Measurements from ENCODE around the gene WDR88.
"Not testable (repeated sequence)": the region's sequence is repeated elsewhere in the genome, so short reads cannot be mapped to it uniquely, and the experiment has no call there.

Gene WDR88

GRCh38 chr19:33197591-33198000 is 65.7 kb downstream of the WDR88 start:
- DNase-seq (ENCODE audit: low read depth in 2 of 2): no peak

GRCh38 chr19:33198169-33198568 is 66.3 kb downstream of the WDR88 start:
- DNase-seq (ENCODE audit: low read depth in 2 of 2): no peak

GRCh38 chr19:33199441-33200265 is 67.7 kb downstream of the WDR88 start:
- DNase-seq (ENCODE audit: low read depth in 2 of 2): no peak

GRCh38 chr19:33201473-33201872 is 69.6 kb downstream of the WDR88 start:
- no peak for DNase-seq (ENCODE audit: low read depth in 2 of 2)

- no peak for DNase-seq (ENCODE audit: low read depth in 2 of 2)
These were observed 70.1 kb downstream of the WDR88 start for GRCh38 chr19:33201886-33202545.

GRCh38 chr19:33202546-33203507 is 70.9 kb downstream of the WDR88 start:
- DNase-seq (ENCODE audit: low read depth in 2 of 2): no peak

- no peak for DNase-seq (ENCODE audit: low read depth in 2 of 2)
These were observed 71.6 kb downstream of the WDR88 start for GRCh38 chr19:33203529-33203928.

- DNase-seq (ENCODE audit: low read depth in 2 of 2): no peak
These were observed 72.4 kb downstream of the WDR88 start for GRCh38 chr19:33204136-33204973.

GRCh38 chr19:33205110-33205509 is 73.2 kb downstream of the WDR88 start:
- no peak for DNase-seq (ENCODE audit: low read depth in 2 of 2)

- no peak for DNase-seq (ENCODE audit: low read depth in 2 of 2)
These were observed 73.8 kb downstream of the WDR88 start for GRCh38 chr19:33205531-33206260.

GRCh38 chr19:33206261-33207039 is 74.5 kb downstream of the WDR88 start:
- no peak for DNase-seq (ENCODE audit: low read depth in 2 of 2)

GRCh38 chr19:33207040-33207620 is 75.2 kb downstream of the WDR88 start:
- no peak for DNase-seq (ENCODE audit: low read depth in 2 of 2)

- no peak for DNase-seq (ENCODE audit: low read depth in 2 of 2)
These were observed 76.0 kb downstream of the WDR88 start for GRCh38 chr19:33207903-33208302.

GRCh38 chr19:33208371-33208895 is 76.5 kb downstream of the WDR88 start:
- DNase-seq (ENCODE audit: low read depth in 2 of 2): no peak

- no peak for DNase-seq (ENCODE audit: low read depth in 2 of 2)
These were observed 77.3 kb downstream of the WDR88 start for GRCh38 chr19:33208904-33209849.

GRCh38 chr19:33209850-33210230 is 77.9 kb downstream of the WDR88 start:
- DNase-seq (ENCODE audit: low read depth in 2 of 2): not testable (repeated sequence)

- DNase-seq (ENCODE audit: low read depth in 2 of 2): no peak
These were observed 78.5 kb downstream of the WDR88 start for GRCh38 chr19:33210266-33210940.
